Vagina (tissue), 2 donors: ENCODE measurements around the gene MAP4K2. TPM values are rescaled to one million over a fixed set of nuclear protein-coding genes. Genes with fewer than 3 reads are reported as not detected.

Experiments
- DNase-seq, 2 donors: peaks; one replicate each; pipeline ENCODE4 v3.0.0-alpha.2; 2017; ENCODE audit errors: extremely low spot score in 2 of 2
- H3K27ac ChIP-seq: fragments of 200-600 bp; sonication (generic); one replicate; pipeline ENCODE4 v1.5.1; 2019
- H3K27me3 ChIP-seq: fragments of 200-600 bp; sonication (generic); one replicate; pipeline ENCODE4 v1.5.1; 2019
- H3K36me3 ChIP-seq, 2 donors: fragments of 200-600 bp; sonication (generic); one replicate each; pipeline ENCODE4 v1.5.1; 2017 to 2019
- H3K4me1 ChIP-seq: fragments of 200-600 bp; sonication (generic); one replicate; pipeline ENCODE4 v1.5.1; 2019
- H3K4me3 ChIP-seq, 2 donors: fragments of 200-600 bp; sonication (generic); 1 replicate in 1 of 2; 2 replicates in 1 of 2; pipeline ENCODE4 v1.5.1; 2016 to 2019
- H3K9me3 ChIP-seq: fragments of 200-600 bp; sonication (generic); one replicate; pipeline ENCODE4 v1.5.1; 2019
- CTCF ChIP-seq, 3 experiments: fragments of 450-650 bp in 2 of 3; fragments of 200-600 bp in 1 of 3; sonication (generic) in 1 of 3; IDR thresholded peaks; one replicate each; pipeline ENCODE4 v1.5.1; 2017 to 2019; ENCODE audit warnings: antibody characterized with exemption in 3 of 3, mild to moderate bottlenecking in 2 of 3, moderate library complexity in 2 of 3
- POLR2A ChIP-seq, 2 donors: fragments of 450-650 bp; IDR thresholded peaks; one replicate each; pipeline ENCODE4 v1.6.1; 2017; ENCODE audit warnings: antibody characterized with exemption in 2 of 2, mild to moderate bottlenecking in 2 of 2, moderate library complexity in 2 of 2
- POLR2AphosphoS5 ChIP-seq, 2 donors: sonication (generic); formaldehyde crosslinking; IDR thresholded peaks; one replicate each; pipeline ENCODE4 v1.9.0; 2017; ENCODE audit warnings: antibody characterized with exemption in 2 of 2, mild to moderate bottlenecking in 2 of 2, low read depth in 1 of 2; ENCODE audit not compliant: insufficient read depth in 1 of 2
- intact Hi-C: fragments of 100-400 bp; cut with DNase I; formaldehyde crosslinking; loops from one replicate; pipeline ENCODE4 v1.15.1; 2023
- total RNA-seq: library from RNA; depleted of rRNA; stranded (reverse); fragments of >200 nt; gene quantifications from one replicate; pipeline ENCODE4 v1.2.3, GENCODE V29; 2016

Gene MAP4K2
- total RNA-seq, 1 donor from 2014 or later, result 20.6 TPM

- H3K9me3 ChIP-seq, result no peaks in the 10 kb centered on the region
- H3K4me3 ChIP-seq, result no peak overlapping the region
- H3K27me3 ChIP-seq, result no peaks in the 10 kb centered on the region
- no peaks in the 10 kb centered on the region for H3K4me1 ChIP-seq
- no peak overlapping the region for H3K27ac ChIP-seq
- intact Hi-C loops, result no loop called here
- no peak for TF ChIP-seq POLR2AphosphoS5 (IDR thresholded peaks at IDR 0.05; ENCODE audit: insufficient read depth in 1 of 2, low read depth in 1 of 2)
- no peak for TF ChIP-seq CTCF (IDR thresholded peaks at IDR 0.05)
- no peak for TF ChIP-seq POLR2A (IDR thresholded peaks at IDR 0.05)
- H3K36me3 ChIP-seq, result peaks cover 0 to 7% of the 10 kb centered on the region in 2 donors
- no peak for DNase-seq
Measured at GRCh38 chr11:64835616-64836447, 32.8 kb upstream of the MAP4K2 start.

GRCh38 chr11:64834723-64835615 is 32.0 kb upstream of the MAP4K2 start:
- no peak overlapping the region for H3K27ac ChIP-seq
- intact Hi-C loops, result no loop called here
- no peaks in the 10 kb centered on the region for H3K9me3 ChIP-seq
- no peak for DNase-seq
- TF ChIP-seq CTCF (IDR thresholded peaks at IDR 0.05) (no peak), POLR2AphosphoS5 (IDR thresholded peaks at IDR 0.05; ENCODE audit: insufficient read depth in 1 of 2, low read depth in 1 of 2) (no peak), POLR2A (IDR thresholded peaks at IDR 0.05) (no peak)
- no peaks in the 10 kb centered on the region for H3K4me1 ChIP-seq
- no peaks in the 10 kb centered on the region for H3K27me3 ChIP-seq
- no peak overlapping the region for H3K4me3 ChIP-seq
- H3K36me3 ChIP-seq, result peaks cover 0 to 2% of the 10 kb centered on the region in 2 donors

DNA sequence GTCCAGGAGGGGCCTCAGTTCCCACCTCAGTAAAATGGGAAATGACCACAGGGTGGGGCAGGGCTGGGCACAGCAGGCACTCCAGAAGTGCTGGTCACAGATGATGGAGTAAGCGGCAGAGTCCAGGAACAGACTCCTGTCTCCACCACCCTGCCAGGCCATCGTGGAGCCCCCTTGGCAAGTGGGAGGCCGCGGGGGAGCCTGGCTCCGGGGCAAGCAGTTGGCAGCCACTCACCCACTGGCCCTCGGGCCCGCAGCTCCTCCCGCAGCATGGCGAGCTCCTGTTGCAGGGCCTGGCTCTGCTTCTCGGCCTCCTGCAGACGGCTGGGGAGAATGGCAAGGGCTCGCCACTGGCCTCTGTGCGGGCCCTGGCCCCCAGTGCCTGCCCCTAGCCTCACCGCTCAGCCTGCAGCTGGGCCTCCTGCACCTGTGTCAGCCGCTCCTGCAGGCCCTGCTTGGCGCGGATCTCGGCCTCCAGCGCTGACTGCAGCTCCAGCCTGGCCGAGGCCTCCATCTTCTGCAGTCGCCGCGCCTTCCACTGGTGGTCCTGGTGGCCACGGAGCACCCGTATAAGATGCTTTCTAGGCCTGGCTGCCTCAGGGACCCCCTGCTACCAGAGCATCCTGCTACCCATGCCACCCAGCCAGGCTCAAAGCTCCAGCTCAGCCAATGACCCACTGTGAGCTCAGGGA is 31.2 kb upstream of the MAP4K2 start:
- intact Hi-C loops, result no loop called here
- Histone ChIP-seq H3K27me3 (no peaks in the 10 kb centered on the region), H3K4me3 (no peak overlapping the region), H3K27ac (no peak overlapping the region), H3K9me3 (no peaks in the 10 kb centered on the region), H3K36me3 (peaks cover 0 to 7% of the 10 kb centered on the region in 2 donors), H3K4me1 (no peaks in the 10 kb centered on the region)
- TF ChIP-seq POLR2AphosphoS5 (IDR thresholded peaks at IDR 0.05; ENCODE audit: insufficient read depth in 1 of 2, low read depth in 1 of 2) (no peak), CTCF (IDR thresholded peaks at IDR 0.05) (no peak), POLR2A (IDR thresholded peaks at IDR 0.05) (no peak)
- no peak for DNase-seq

DNA sequence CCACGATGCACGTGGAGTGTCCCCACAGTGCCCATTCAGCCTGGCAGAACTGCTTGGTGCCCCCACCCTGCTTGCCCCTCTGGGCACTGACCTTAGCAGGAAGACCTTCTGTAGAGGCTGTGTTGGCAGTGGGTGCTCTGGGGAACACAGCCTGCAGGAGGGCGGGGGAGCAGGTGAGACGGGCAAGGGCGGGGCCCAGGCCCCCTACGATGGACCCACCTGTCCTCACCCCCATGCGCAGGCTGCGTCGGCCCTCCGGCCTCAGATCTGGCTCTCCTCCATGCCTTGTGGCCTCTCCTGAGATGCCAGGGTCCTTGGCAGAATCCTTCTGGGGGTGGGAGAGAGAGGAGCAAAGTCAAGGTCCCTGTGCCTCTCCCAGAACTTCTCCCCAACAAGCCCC is 30.5 kb upstream of the MAP4K2 start:
- intact Hi-C loops, result no loop called here
- TF ChIP-seq CTCF (IDR thresholded peaks at IDR 0.05) (no peak), POLR2A (IDR thresholded peaks at IDR 0.05) (no peak), POLR2AphosphoS5 (IDR thresholded peaks at IDR 0.05; ENCODE audit: insufficient read depth in 1 of 2, low read depth in 1 of 2) (no peak)
- DNase-seq, result no peak
- no peaks in the 10 kb centered on the region for H3K27me3 ChIP-seq
- H3K4me1 ChIP-seq, result no peaks in the 10 kb centered on the region
- peaks cover 0 to 7% of the 10 kb centered on the region in 2 donors for H3K36me3 ChIP-seq
- H3K4me3 ChIP-seq, result no peak overlapping the region
- H3K27ac ChIP-seq, result no peak overlapping the region
- no peaks in the 10 kb centered on the region for H3K9me3 ChIP-seq
